GM12874 (cell line): ENCODE results near the gene ATM.

Experiments used
- TF ChIP-seq, protein P1 (sequence below): IDR thresholded peaks from 2 replicates; pipeline ENCODE4 v1.5.1; 2011; ENCODE audit warnings: low read depth, mild to moderate bottlenecking, control low read depth, low read length, moderate library complexity; ENCODE audit not compliant: insufficient read depth

ATM gene

DNA sequence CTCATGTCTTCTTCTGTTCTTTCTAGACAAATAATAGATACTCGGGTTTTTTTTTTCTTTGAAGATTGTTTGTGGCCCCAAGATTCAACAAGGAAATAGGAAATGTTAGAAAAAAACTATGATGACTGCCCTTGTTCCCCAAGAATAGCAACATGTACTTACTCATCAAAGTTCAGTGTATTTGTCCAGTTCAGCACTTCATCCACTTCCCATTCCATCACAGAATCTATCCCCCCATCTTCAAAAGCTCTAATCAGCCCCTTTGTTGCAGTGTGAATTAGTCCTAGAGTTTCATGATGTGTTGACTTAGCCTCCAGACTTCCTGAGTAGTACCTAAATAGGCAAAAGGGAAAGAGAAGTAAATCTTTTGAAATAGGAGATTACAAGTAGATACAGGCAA lies 170.2 kb downstream of the ATM start:
- TF ChIP-seq, protein P1, sequence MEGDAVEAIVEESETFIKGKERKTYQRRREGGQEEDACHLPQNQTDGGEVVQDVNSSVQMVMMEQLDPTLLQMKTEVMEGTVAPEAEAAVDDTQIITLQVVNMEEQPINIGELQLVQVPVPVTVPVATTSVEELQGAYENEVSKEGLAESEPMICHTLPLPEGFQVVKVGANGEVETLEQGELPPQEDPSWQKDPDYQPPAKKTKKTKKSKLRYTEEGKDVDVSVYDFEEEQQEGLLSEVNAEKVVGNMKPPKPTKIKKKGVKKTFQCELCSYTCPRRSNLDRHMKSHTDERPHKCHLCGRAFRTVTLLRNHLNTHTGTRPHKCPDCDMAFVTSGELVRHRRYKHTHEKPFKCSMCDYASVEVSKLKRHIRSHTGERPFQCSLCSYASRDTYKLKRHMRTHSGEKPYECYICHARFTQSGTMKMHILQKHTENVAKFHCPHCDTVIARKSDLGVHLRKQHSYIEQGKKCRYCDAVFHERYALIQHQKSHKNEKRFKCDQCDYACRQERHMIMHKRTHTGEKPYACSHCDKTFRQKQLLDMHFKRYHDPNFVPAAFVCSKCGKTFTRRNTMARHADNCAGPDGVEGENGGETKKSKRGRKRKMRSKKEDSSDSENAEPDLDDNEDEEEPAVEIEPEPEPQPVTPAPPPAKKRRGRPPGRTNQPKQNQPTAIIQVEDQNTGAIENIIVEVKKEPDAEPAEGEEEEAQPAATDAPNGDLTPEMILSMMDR: no peak

DNA sequence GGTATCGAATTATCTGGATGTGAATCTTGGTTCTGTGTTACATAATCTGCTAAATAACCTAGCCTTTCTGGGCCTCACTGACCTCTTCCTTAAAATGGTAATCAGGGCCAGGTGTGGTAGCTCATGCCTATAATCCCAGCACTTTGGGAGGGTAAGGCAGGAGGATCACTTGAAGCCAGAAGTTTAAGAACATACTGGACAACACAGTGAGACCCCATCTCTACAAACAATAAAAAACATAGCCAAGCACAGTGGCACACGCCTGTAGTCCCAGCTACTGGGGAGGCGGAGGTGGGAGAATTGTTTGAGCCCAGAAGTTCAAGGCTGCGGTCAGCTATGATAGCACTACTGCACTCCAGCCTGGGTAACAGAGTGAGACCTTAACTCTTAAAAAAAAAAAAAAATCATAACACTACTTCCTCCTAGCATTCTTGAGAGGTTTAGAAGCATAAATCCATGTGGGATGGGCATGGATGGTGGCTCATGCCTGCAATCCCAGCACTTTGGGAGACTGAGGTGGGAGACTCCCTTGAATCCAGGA lies 171.9 kb downstream of the ATM start:
- TF ChIP-seq, protein P1: no peak

DNA sequence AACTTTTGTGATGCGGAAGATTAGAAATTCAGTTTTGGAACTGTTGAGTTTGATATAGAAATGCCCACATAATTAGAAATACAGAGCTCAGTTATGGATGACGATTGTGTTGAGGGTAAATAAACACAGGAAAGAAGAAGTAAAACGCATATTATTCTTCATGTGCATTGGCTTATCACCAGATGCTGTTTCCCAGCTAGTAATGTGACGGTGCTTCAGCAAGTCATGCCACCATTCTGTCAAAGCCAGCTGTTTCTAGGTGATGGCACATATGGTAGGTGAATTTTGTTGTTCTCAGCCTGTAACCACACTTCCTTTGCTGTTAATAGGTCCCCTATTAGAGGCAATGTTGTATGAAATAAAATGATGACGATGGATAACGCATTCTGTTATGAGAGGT lies 175.6 kb downstream of the ATM start:
- TF ChIP-seq, protein P1: no peak

DNA sequence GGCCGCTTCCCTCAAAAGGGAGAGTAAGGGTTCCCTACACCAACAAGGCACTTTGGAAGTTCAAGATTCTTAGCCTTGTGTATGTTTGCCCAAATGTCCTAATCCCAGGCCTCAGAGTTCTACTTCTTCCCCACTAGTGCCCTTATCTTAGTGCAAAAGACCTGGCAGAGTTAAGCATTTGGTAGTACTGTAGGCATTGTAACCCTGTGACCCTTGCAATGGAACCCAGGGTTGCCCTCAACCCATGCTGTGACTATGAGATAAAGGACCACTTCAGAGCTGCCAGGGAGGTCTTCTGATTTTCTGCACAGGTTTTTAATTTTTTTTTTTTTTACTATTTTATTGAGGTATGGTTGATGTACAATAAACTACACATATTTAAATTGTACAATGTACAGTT lies 179.4 kb downstream of the ATM start:
- TF ChIP-seq, protein P1: no peak

DNA sequence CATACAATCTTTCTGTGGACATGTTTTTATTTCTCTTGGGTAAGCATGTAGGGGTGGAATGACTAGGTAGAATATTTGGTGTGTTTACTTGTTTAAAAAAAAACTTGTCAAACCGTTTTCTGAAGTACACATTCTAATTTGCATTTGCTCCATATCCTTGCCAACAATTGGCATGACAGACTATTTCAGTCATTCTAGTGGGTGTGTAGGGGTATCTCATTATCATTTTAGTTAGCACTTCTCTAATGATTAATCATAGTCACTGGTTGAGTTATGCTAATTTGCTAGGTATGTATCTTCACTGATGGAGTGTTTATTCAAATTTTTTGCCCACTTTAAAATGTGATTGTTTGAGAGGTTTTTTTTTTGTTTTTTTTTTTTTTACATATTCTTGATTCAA lies 180.2 kb downstream of the ATM start:
- TF ChIP-seq, protein P1: no peak

DNA sequence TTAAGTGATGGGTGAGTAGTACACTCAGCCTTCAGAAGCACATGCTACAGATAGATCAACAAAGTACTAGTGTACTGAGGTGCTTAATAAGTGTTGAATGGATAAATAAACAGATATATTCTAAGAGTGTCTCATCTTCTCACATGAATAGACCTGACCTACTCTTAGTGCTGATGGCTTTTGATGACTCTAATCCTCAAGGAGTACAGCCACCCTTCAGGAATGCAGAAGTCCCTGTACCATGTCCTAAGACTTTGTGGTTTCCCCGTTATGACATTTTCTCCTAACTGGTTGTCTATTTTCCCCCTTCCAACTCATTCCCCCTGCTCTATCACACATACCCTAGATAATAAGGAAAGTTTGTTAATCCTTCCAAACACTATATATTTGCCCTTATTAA lies 182.8 kb downstream of the ATM start:
- TF ChIP-seq, protein P1: no peak

DNA sequence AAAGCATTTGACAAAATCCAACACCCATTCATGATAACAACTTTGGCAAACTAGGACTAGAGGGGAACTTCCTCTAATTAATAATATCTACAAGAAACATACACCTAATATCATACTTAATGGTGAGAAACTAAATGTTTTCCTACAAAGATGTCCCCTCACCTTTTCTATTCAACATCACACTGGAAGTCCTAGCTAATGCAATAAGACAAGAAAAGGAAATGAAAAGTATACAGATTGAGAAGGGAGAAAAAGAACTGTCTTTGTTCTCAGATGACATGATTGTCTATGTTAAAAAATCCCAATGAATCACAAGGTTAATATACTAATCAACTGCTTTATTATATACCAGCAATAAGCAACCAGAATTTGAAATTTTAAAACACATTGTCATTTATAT lies 192.1 kb downstream of the ATM start:
- TF ChIP-seq, protein P1: no peak
